Retina (tissue), 1 donor: Measurements from ENCODE around the gene CDK7.

Experiments
- DNase-seq: peaks from one replicate; pipeline ENCODE4 v3.0.0-alpha.2; 2016

The CDK7 gene

DNA sequence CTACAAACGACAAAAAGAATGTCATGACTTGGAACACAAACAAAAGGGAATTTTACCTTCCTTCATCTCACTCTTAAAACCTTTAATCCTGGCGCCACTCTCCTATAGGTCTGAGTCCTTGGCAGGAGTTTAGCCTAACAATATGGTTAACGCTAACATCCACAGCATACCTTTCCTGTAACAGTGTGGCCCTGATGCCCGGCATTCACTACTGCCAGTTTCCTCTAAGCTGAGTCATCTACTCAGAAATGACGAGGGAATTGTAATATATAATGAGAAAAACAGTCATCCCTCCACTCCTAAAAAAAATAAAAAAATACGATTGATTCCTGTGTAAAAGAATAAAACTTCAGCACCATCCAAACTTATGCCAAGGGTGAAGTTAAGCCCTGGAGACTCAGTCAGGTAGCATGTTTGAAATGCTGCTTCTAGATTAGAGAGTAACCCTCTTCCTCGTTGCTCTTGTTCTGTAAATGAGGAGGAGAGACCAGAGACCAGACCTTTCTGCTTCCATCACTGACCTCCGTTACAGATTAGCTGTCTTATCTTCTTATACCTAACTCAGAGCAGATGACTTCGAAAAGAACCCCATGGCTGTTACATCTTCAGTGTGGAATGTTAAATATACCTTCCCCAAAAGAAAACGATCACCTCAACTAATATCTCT, 60.5 kb downstream of the CDK7 start:
- no peak for DNase-seq

- no peak for DNase-seq
Measured at GRCh38 chr5:69299625-69300024, 64.9 kb downstream of the CDK7 start.

GRCh38 chr5:69300537-69301203, 66.0 kb downstream of the CDK7 start:
- DNase-seq: no peak

- no peak for DNase-seq
Measured at GRCh38 chr5:69305512-69305911, 70.8 kb downstream of the CDK7 start.

DNA sequence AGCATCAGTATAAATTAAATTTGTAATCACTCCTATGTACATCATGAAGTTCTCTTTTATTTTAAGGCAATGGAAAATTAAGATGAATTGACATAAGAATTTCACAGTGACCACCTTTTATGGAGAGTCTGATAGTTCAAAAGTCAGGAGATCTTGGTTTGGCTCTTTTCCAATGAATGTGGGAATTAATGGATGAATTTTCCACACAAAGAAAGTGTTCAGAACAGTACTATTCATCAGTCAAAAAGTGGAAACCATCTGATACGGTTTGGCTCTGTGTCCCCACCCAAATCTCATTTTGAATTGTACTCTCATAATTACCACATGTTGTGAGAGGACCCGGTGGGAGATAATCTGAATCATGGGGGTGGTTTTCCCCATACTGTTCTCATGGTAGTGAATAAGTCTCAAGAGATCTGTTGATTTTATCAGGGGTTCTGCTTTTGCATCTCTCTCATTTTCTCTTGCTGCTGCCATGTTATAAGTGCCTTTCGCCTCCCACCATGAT, 73.4 kb downstream of the CDK7 start:
- no peak for DNase-seq

DNA sequence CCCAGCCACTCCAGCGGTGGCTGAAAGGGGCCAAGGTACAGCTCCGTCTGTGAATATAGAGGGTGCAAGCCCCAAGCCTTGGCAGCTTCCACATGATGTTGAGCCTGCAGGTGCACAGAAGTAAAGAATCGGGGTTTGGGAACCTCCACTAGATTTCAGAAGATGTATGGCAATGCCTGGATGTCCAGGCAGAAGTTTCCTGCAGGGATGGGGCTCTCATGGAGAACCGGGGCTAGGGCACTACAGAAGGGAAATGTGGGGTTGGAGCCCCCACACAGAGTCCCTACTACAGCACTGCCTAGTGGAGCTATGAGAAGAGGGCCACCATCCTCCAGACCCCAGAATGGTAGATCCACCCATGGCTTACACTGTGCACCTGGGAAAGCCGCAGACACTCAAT, 74.7 kb downstream of the CDK7 start:
- no peak for DNase-seq

DNA sequence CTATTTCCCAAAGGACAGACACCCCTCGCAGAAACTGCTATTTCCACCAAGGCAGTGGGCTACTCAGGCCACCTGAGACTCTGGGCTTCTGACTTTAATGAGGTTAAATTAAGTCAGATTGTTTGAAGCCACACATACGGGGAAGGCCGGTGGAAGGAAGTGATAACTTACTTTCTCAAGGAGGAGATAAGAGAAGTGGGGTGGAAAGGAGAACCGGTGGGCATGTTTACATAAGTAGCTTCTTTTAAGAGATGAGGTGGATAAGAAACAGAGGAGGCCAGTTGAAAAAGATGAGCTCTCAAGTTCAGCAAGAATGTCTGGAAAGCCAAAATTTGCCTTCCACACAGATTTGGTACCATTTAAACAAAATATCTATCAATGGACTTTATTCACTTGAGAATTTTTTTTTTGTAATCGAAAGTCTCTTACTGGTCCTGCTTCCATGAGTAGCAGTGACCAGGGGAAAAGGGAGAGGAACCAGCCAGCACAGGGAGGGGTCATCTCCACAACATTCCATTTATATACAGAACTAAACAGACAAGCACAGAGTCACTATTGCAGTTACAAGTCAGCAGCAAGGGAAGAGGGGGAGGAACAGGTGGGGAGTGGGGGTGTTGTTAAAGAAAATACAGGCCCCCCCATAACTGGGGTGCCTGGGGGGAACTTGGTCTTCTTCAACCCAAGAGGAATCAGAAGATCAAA, 77.9 kb downstream of the CDK7 start:
- DNase-seq: no peak

DNA sequence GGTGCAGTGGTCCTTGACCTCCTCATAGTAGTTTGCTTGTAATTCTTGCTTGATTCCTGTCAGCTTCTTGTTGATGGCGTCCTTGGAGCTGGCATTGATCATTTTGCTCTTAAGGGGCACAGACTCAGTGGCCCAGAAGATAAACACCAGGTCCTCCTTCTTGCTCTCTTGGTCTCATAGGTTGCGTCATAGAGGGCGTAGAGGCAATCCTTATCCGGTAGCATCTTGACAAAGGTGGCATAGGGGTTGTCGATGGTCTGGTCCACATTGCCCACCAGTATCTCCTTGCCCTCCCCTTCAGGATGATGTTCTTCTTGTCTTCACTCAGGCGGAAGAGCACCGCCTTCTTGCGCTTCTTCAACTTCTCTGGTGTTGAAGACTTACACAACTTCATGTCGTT, 78.7 kb downstream of the CDK7 start:
- DNase-seq: no peak

GRCh38 chr5:69315972-69316371, 81.3 kb downstream of the CDK7 start:
- no peak for DNase-seq

GRCh38 chr5:69317391-69317790, 82.7 kb downstream of the CDK7 start:
- DNase-seq: no peak

DNA sequence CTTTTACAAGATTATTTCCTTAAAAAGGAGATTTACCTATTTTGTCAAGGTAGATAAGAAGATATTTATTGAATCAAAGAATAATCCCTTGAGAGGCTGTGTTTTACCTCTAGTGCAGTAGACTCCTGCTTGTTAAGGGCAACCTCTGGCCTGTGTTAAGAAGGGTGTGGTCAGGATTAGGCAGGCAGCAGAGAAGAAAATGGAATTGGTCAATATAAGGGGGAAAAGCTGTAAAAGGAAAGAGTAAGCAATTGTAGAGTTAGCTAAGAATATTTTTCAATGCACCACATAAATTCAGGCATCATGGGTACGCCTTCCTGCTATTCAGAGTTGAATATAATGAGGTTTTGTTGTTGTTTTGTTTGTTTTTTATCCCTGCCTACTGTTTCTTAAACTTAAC, 91.7 kb downstream of the CDK7 start:
- no peak for DNase-seq
